MCF 10A (cell line): ENCODE data around the gene TMC5. TPM values are rescaled to one million over a fixed set of nuclear protein-coding genes. Genes with fewer than 3 reads are reported as not detected.

Source experiments
- BruUV-seq: library from RNA; stranded (reverse); fragments of 400-500 nt; replicated peaks from 2 replicates; lab custom pipeline; 2021; lab: Mats Ljungman, UMichigan
- CTCF ChIA-PET: fragments of 300-600 bp; sonication (Branson Sonifier 250); formaldehyde crosslinking; extraction: SDS; loops from one replicate; lab custom pipeline; 2021; ENCODE audit warnings: antibody characterized with exemption, inconsistent platforms; lab: Yijun Ruan, JAX
- POLR2A ChIA-PET: fragments of 300-600, 350-650 bp; sonication (Branson Sonifier 250); formaldehyde crosslinking; extraction: SDS; loops from one replicate; lab custom pipeline; 2020; ENCODE audit warnings: antibody characterized with exemption, inconsistent platforms; lab: Yijun Ruan, JAX
- DNase-seq: peaks from one replicate; pipeline ENCODE4 v3.0.0-alpha.2; 2018; ENCODE audit not compliant: unreplicated experiment
- H3K27ac Mint-ChIP-seq: one replicate; pipeline ENCODE4 v1.8.0; 2022; ENCODE audit warnings: mild to moderate bottlenecking, low read depth, mixed read lengths; ENCODE audit not compliant: unreplicated experiment
- H3K27me3 Mint-ChIP-seq: one replicate; pipeline ENCODE4 v1.8.0; 2022; ENCODE audit warnings: mixed read lengths; ENCODE audit not compliant: insufficient read depth, unreplicated experiment
- H3K36me3 Mint-ChIP-seq: one replicate; pipeline ENCODE4 v1.8.0; 2022; ENCODE audit warnings: mild to moderate bottlenecking, moderate library complexity, mixed read lengths; ENCODE audit not compliant: insufficient read depth, unreplicated experiment
- H3K4me1 Mint-ChIP-seq: one replicate; pipeline ENCODE4 v1.8.0; 2022; ENCODE audit warnings: mixed read lengths; ENCODE audit not compliant: insufficient read depth, unreplicated experiment
- H3K4me3 Mint-ChIP-seq: one replicate; pipeline ENCODE4 v1.8.0; 2022; ENCODE audit warnings: mild to moderate bottlenecking, moderate library complexity, mixed read lengths; ENCODE audit not compliant: unreplicated experiment
- H3K9me3 Mint-ChIP-seq: one replicate; pipeline ENCODE4 v1.8.0; 2022; ENCODE audit warnings: mixed read lengths; ENCODE audit not compliant: unreplicated experiment
- intact Hi-C: fragments of 100-400 bp; cut with micrococcal nuclease; formaldehyde crosslinking; loops from 2 replicates; pipeline ENCODE4 v1.14.1; 2022
- total RNA-seq: library from RNA; stranded (reverse); gene quantifications from 2 replicates; pipeline ENCODE4 v1.2.3, GENCODE V29; 2022
- TF ChIP-seq, protein P1 (sequence below): fragments of 200-600 bp; IDR thresholded peaks from one replicate; pipeline ENCODE4 v1.8.0; 2022; ENCODE audit warnings: antibody characterized with exemption, mild to moderate bottlenecking; ENCODE audit not compliant: unreplicated experiment

The TMC5 gene
- total RNA-seq, 1 experiment from 2014 or later = 0.16 TPM

DNA sequence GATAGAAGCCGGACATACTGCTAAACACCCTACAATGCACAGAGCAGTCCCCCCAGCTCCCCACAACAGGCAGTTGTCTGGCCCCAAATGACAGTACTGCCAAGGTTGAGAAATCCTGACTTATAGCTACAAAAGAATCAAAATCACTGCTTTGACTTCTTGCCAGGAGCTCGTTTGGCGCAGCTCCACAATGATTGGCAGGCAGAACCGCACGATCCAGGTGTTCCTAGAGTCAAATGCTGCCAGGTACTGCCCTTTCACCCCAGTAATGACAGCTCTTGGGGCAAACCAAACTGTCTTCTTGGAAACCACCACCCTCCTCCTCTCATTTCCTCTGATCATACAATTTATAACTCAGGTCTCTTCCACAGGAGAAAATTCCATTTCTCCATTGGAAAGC is 2.2 kb upstream of the TMC5 start:
- Mint-ChIP-seq H3K27ac (peak overlapping the region; percentile 54), H3K4me1 (peaks cover 30% of the 10 kb centered on the region), H3K36me3 (no peaks in the 10 kb centered on the region), H3K9me3 (no peaks in the 10 kb centered on the region), H3K4me3 (no peak overlapping the region), H3K27me3 (no peaks in the 10 kb centered on the region)
- TF ChIP-seq, protein P1, sequence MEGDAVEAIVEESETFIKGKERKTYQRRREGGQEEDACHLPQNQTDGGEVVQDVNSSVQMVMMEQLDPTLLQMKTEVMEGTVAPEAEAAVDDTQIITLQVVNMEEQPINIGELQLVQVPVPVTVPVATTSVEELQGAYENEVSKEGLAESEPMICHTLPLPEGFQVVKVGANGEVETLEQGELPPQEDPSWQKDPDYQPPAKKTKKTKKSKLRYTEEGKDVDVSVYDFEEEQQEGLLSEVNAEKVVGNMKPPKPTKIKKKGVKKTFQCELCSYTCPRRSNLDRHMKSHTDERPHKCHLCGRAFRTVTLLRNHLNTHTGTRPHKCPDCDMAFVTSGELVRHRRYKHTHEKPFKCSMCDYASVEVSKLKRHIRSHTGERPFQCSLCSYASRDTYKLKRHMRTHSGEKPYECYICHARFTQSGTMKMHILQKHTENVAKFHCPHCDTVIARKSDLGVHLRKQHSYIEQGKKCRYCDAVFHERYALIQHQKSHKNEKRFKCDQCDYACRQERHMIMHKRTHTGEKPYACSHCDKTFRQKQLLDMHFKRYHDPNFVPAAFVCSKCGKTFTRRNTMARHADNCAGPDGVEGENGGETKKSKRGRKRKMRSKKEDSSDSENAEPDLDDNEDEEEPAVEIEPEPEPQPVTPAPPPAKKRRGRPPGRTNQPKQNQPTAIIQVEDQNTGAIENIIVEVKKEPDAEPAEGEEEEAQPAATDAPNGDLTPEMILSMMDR = no peak
- peak; percentile 80 for DNase-seq
- no TSS peak for BruUV-seq
- ChIA-PET CTCF (interaction anchor here (0.5 to 1.3 kb wide), 5 partner anchors 21 to 328 kb away, joined by 3 to 10 read pairs (median 3); no protein-coding TSS in a partner anchor), POLR2A (interaction anchor here (1.2 to 1.4 kb wide), 2 partner anchors 18 to 22 kb away, joined by 5 to 11 read pairs; no protein-coding TSS in a partner anchor)
- intact Hi-C loops = no loop called here

DNA sequence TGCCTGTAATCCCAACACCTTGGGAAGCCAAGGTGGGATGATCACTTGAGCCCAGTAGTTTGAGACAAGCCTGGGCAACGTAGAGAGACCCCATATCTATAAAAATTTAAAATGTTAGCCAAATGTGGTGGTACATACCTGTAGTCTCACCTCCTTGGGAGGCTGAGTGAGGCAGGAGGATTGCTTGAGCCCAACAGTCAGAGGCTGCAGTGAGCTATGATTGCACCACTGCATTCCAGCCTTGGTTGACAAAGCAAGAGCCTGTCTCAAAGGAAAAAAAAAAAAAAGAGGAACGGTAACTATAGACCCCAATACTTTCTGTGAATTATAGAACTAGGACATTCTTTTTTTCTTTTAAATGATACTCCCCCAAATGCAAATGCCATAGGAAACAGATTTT is 1.8 kb upstream of the TMC5 start:
- Mint-ChIP-seq H3K4me1 (peaks cover 30% of the 10 kb centered on the region), H3K36me3 (no peaks in the 10 kb centered on the region), H3K27ac (peak overlapping the region; percentile 54), H3K27me3 (no peaks in the 10 kb centered on the region), H3K4me3 (no peak overlapping the region), H3K9me3 (no peaks in the 10 kb centered on the region)
- CTCF ChIA-PET = interaction anchor here (0.5 to 1.3 kb wide), 4 partner anchors 21 to 109 kb away, joined by 3 to 10 read pairs (median 3); no protein-coding TSS in a partner anchor
- no TSS peak for BruUV-seq
- POLR2A ChIA-PET = interaction anchor here (1.2 to 1.4 kb wide), 2 partner anchors 19 to 23 kb away, joined by 5 to 11 read pairs; no protein-coding TSS in a partner anchor
- TF ChIP-seq, protein P1 = no peak
- DNase-seq = peak; percentile 45
- intact Hi-C loops = no loop called here

DNA sequence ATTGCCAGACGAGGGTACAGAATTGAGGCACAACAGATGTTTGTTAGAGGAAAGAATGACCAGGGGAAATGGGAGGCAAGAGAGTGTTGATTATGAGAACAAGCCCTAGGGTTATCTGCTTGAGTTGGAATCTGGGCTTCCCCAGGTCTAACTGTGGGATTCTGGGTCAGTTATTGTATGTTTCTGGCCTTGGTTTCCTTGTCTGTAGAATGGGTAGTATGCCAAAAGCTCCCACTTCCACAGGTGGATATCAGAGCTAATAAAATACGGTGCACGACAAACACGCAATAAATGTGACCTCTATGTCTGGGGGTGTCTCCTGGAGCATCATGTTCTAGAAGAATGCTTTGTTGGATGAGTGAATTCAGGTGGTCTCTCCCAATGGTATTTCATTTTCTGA is 517 bp downstream of the TMC5 start:
- Mint-ChIP-seq H3K27ac (no peak overlapping the region), H3K36me3 (no peaks in the 10 kb centered on the region), H3K9me3 (peaks cover 6% of the 10 kb centered on the region), H3K4me3 (no peak overlapping the region), H3K27me3 (no peaks in the 10 kb centered on the region), H3K4me1 (peaks cover 30% of the 10 kb centered on the region)
- no TSS peak for BruUV-seq
- no peak for DNase-seq
- POLR2A ChIA-PET = no interaction called here
- intact Hi-C loops = no loop called here
- CTCF ChIA-PET = interaction anchor here (0.6 to 1.5 kb wide), 5 partner anchors 29 to 300 kb away, joined by 3 to 5 read pairs (median 3); no protein-coding TSS in a partner anchor
- TF ChIP-seq, protein P1 = no peak

DNA sequence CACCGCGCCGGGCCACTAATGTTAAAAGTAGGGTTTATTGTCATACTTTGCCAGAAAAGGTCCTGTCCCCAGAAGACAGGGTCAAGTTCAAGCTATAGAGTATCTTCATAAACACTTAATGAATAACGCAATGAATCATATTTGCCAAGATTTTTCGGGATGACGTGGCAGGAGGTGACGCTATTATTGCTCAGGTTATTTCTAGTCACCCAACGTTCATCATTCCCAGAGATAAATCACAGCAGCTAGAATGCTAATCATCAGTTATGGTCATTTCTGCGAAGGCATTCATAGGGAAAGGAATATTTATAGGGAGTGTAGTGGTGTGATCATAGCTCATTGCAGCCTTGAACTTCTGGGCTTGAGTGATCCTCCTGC is 2.0 kb downstream of the TMC5 start:
- Mint-ChIP-seq H3K4me1 (peaks cover 23% of the 10 kb centered on the region), H3K27me3 (no peaks in the 10 kb centered on the region), H3K9me3 (peaks cover 6% of the 10 kb centered on the region), H3K36me3 (no peaks in the 10 kb centered on the region), H3K27ac (peak overlapping the region; percentile 57), H3K4me3 (no peak overlapping the region)
- no TSS peak for BruUV-seq
- intact Hi-C loops = no loop called here
- TF ChIP-seq, protein P1 = no peak
- DNase-seq = peak; percentile 87
- CTCF ChIA-PET = interaction anchor here (0.8 to 1.6 kb wide), 2 partner anchors 30 to 83 kb away, joined by 6 to 7 read pairs; no protein-coding TSS in a partner anchor
- POLR2A ChIA-PET = interaction anchor here (0.6 to 1.7 kb wide), 8 partner anchors 8 to 281 kb away, joined by 3 to 7 read pairs (median 4); no protein-coding TSS in a partner anchor
